Smooth muscle cell of the coronary artery (primary cell): Measurements from ENCODE around the gene SOD1. TPM values are rescaled to one million over a fixed set of nuclear protein-coding genes. Genes with fewer than 3 reads are reported as not detected.

Source experiments
- total RNA-seq: library from RNA; depleted of rRNA; stranded (reverse); fragments of >200 nt; gene quantifications from 2 replicates; pipeline ENCODE4 v1.2.3, GENCODE V29; 2014; ENCODE audit warnings: low replicate concordance

SOD1 gene
- 274 and 619 TPM in 2 replicates for total RNA-seq

DNA sequence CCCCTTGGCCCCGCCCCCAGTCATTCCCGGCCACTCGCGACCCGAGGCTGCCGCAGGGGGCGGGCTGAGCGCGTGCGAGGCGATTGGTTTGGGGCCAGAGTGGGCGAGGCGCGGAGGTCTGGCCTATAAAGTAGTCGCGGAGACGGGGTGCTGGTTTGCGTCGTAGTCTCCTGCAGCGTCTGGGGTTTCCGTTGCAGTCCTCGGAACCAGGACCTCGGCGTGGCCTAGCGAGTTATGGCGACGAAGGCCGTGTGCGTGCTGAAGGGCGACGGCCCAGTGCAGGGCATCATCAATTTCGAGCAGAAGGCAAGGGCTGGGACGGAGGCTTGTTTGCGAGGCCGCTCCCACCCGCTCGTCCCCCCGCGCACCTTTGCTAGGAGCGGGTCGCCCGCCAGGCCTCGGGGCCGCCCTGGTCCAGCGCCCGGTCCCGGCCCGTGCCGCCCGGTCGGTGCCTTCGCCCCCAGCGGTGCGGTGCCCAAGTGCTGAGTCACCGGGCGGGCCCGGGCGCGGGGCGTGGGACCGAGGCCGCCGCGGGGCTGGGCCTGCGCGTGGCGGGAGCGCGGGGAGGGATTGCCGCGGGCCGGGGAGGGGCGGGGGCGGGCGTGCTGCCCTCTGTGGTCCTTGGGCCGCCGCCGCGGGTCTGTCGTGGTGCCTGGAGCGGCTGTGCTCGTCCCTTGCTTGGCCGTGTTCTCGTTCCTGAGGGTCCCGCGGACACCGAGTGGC is at the start of gene SOD1:
Gene SOD1, plus strand, starts transcription at position 158 of the 723 bp plus-strand sequence. Its CDS starts 77 bp downstream, at position 235.

Other genes with a start within 250 kb of the SOD1 start
- gene SCAF4, start 72.4 kb downstream of the SOD1 start, total RNA-seq: 2.2 and 3.2 TPM in 2 replicates
- gene HUNK, start 213.3 kb downstream of the SOD1 start, total RNA-seq: 0.47 TPM in 1 of 2 replicates, not detected in the other